GM12878 (cell line): ENCODE measurements around the gene VN1R5. TPM values are rescaled to one million over a fixed set of nuclear protein-coding genes. Genes with fewer than 3 reads are reported as not detected.

Experiments
- ATAC-seq: fragments of 200-7000 bp; cut with Tn5 transposase; 3 replicates; pipeline ENCODE4 v1.9.1; 2020; ENCODE audit warnings: mild to moderate bottlenecking, moderate library complexity
- BruUV-seq: library from RNA; stranded (reverse); fragments of 400-500 nt; replicated peaks from 2 replicates; lab custom pipeline; 2021; lab: Mats Ljungman, UMichigan
- CTCF ChIA-PET: fragments of 300-600 bp; sonication (Branson Sonifier 250); formaldehyde crosslinking; extraction: SDS; loops from one replicate; lab custom pipeline; 2021; ENCODE audit warnings: inconsistent platforms; lab: Yijun Ruan, JAX
- POLR2A ChIA-PET: fragments of 350-600 bp; formaldehyde crosslinking; extraction: SDS; loops from one replicate; lab custom pipeline; 2021; ENCODE audit warnings: inconsistent platforms; lab: Charles Lee
- RAD21 ChIA-PET: fragments of 300-600 bp; sonication (Branson Sonifier 250); formaldehyde crosslinking; loops from one replicate; lab custom pipeline; 2023; ENCODE audit warnings: antibody characterized with exemption; ENCODE audit not compliant: unreplicated experiment; lab: Charles Lee
- SMC1A ChIA-PET: fragments of 300-600 bp; sonication (Branson Sonifier 250); formaldehyde crosslinking; loops from one replicate; lab custom pipeline; 2023; ENCODE audit not compliant: unreplicated experiment, uncharacterized antibody; lab: Charles Lee
- DNase-seq: peaks from one replicate; pipeline ENCODE4 v3.0.0-alpha.2; 2011; ENCODE audit warnings: low read depth, low spot score
- FAIRE-seq: peaks from 3 replicates; lab custom pipeline; 2011; peaks lifted over from hg19 to GRCh38; lab: Jason Lieb, UNC
- H2AFZ ChIP-seq: 2 replicates; pipeline ENCODE4 v1.6.0; 2011; ENCODE audit warnings: low read depth, low read length, control low read depth; ENCODE audit not compliant: control insufficient read depth
- H3K27ac ChIP-seq: 2 replicates; pipeline ENCODE4 v1.5.1; 2011; ENCODE audit warnings: control low read depth; ENCODE audit not compliant: control insufficient read depth, insufficient read depth
- H3K27me3 ChIP-seq, 2 experiments: replicated peaks in 1 of 2; 2 replicates each; pipeline versions ENCODE4 v1.6.0 to v1.6.1; 2011; ENCODE audit warnings: low read length in 1 of 2; ENCODE audit not compliant: control insufficient read depth in 2 of 2, insufficient read depth in 2 of 2
- H3K36me3 ChIP-seq, 2 experiments: 2 replicates each; pipeline ENCODE4 v1.5.1; 2011; ENCODE audit warnings: low read length in 1 of 2; ENCODE audit not compliant: control insufficient read depth in 2 of 2, insufficient read depth in 2 of 2
- H3K4me1 ChIP-seq: 2 replicates; pipeline ENCODE4 v1.6.1; 2011; ENCODE audit warnings: mild to moderate bottlenecking, low read length, moderate library complexity, mixed read lengths; ENCODE audit not compliant: control insufficient read depth, insufficient read depth
- H3K4me2 ChIP-seq: 2 replicates; pipeline ENCODE4 v1.6.0; 2011; ENCODE audit warnings: control low read depth; ENCODE audit not compliant: control insufficient read depth, insufficient read depth
- H3K4me3 ChIP-seq: fragments of 200-600 bp; sonication (generic); 2 replicates; pipeline ENCODE4 v1.5.1; 2016
- H3K79me2 ChIP-seq: 2 replicates; pipeline ENCODE4 v1.6.0; 2011; ENCODE audit warnings: low read length; ENCODE audit not compliant: control insufficient read depth, insufficient read depth
- H3K9ac ChIP-seq: 2 replicates; pipeline ENCODE4 v1.8.0; 2011; ENCODE audit warnings: low read length, control low read depth, mixed read lengths; ENCODE audit not compliant: control insufficient read depth, insufficient read depth
- H3K9me3 ChIP-seq: replicated peaks from 3 replicates; pipeline ENCODE4 v1.5.1; 2011; ENCODE audit warnings: mild to moderate bottlenecking, low read length; ENCODE audit not compliant: control insufficient read depth, insufficient read depth
- H4K20me1 ChIP-seq: 2 replicates; pipeline ENCODE4 v1.6.0; 2011; ENCODE audit not compliant: control insufficient read depth, insufficient read depth
- CHD1 ChIP-seq: IDR thresholded peaks from 2 replicates; pipeline ENCODE4 v1.6.1; 2012; ENCODE audit warnings: low read depth, low read length, improper control_type of control experiment
- CHD2 ChIP-seq: IDR thresholded peaks from 2 replicates; pipeline ENCODE4 v1.6.1; 2011; ENCODE audit warnings: low read depth, low read length, improper control_type of control experiment, borderline replicate concordance
- EGR1 ChIP-seq, 2 experiments: IDR thresholded peaks; 1 replicate in 1 of 2; 2 replicates in 1 of 2; pipeline ENCODE4 v1.6.1; 2011 to 2012; ENCODE audit warnings: low read depth in 2 of 2, low read length in 2 of 2, borderline replicate concordance in 1 of 2, mild to moderate bottlenecking in 1 of 2, moderate library complexity in 1 of 2
- ETV6 ChIP-seq, 2 experiments: fragments of 450-650 bp in 1 of 2; IDR thresholded peaks in 1 of 2; conservative IDR thresholded peaks in 1 of 2; 2 replicates each; pipeline ENCODE4 v1.6.1; 2014; ENCODE audit warnings: antibody characterized with exemption in 1 of 2, borderline replicate concordance in 1 of 2, low read depth in 1 of 2, mild to moderate bottlenecking in 1 of 2, moderate library complexity in 1 of 2
- FOXK2 ChIP-seq: fragments of 450-650 bp; IDR thresholded peaks from 2 replicates; pipeline ENCODE4 v1.6.1; 2017; ENCODE audit warnings: mild to moderate bottlenecking, moderate library complexity
- NFXL1 ChIP-seq: fragments of 450-650 bp; IDR thresholded peaks from 2 replicates; pipeline ENCODE4 v1.6.1; 2017; ENCODE audit warnings: antibody characterized with exemption, mild to moderate bottlenecking, borderline replicate concordance
- SRF ChIP-seq, 2 experiments: IDR thresholded peaks; 2 replicates each; pipeline ENCODE4 v1.6.1; 2011; ENCODE audit warnings: low read depth in 2 of 2, low read length in 2 of 2, mild to moderate bottlenecking in 1 of 2, moderate library complexity in 1 of 2
- STAT3 ChIP-seq: IDR thresholded peaks from 2 replicates; pipeline ENCODE4 v1.6.1; 2011; ENCODE audit warnings: low read depth, low read length, improper control_type of control experiment
- YY1 ChIP-seq: IDR thresholded peaks from 2 replicates; pipeline ENCODE4 v1.6.1; 2011; ENCODE audit warnings: low read depth, mild to moderate bottlenecking, low read length
- WGBS: methylation state at CpG from one replicate; pipeline ENCODE4 v1.1.6; 2016; ENCODE audit warnings: low lambda C conversion rate; ENCODE audit not compliant: insufficient replicate concordance, insufficient coverage; ENCODE audit errors: missing lambda C conversion rate; 5-methylcytosine and 5-hydroxymethylcytosine counted together
- in situ Hi-C: fragments of 300-500 bp; cut with MboI; formaldehyde crosslinking; loops from 9 replicates; pipeline ENCODE4 v1.14.3; 2018; ENCODE audit warnings: mixed read lengths
- intact Hi-C: fragments of 100-400 bp; cut with micrococcal nuclease; formaldehyde crosslinking; loops from one replicate; pipeline ENCODE4 v1.14.2; 2022; ENCODE audit not compliant: unreplicated experiment
- polyA plus RNA-seq, 11 experiments: library from polyadenylated mRNA; depleted of rRNA in 4 of 11; unstranded in 6 of 11; stranded (reverse) in 5 of 11; fragments of >200 nt; fragmentation: Nextera tagmentation in 4 of 11; fragmentation: Illumina TruSeq in 1 of 11; extraction: Ambion mirVana in 4 of 11; extraction: Trizol in 1 of 11; gene quantifications; 1 replicate in 1 of 11; 2 replicates in 10 of 11; pipeline versions ENCODE4 v1.2.1 to v1.2.3, GENCODE V29; 2011 to 2016; ENCODE audit warnings: inconsistent platforms in 2 of 11, missing spikeins in 2 of 11, low read depth in 1 of 11
- total RNA-seq, 4 experiments: library from RNA; depleted of rRNA in 3 of 4; stranded (reverse); fragments of >200 nt in 3 of 4; fragmentation: Illumina TruSeq in 1 of 4; extraction: Trizol in 1 of 4; gene quantifications; 2 replicates each; pipeline versions ENCODE4 v1.2.1 to v1.2.3, GENCODE V29; 2013 to 2021

VN1R5 gene
- total and polyA plus RNA-seq, 10 of the 15 experiments (the other 5 are each of a cell fraction or from before 2014, with no cell fraction given), result not detected

DNA sequence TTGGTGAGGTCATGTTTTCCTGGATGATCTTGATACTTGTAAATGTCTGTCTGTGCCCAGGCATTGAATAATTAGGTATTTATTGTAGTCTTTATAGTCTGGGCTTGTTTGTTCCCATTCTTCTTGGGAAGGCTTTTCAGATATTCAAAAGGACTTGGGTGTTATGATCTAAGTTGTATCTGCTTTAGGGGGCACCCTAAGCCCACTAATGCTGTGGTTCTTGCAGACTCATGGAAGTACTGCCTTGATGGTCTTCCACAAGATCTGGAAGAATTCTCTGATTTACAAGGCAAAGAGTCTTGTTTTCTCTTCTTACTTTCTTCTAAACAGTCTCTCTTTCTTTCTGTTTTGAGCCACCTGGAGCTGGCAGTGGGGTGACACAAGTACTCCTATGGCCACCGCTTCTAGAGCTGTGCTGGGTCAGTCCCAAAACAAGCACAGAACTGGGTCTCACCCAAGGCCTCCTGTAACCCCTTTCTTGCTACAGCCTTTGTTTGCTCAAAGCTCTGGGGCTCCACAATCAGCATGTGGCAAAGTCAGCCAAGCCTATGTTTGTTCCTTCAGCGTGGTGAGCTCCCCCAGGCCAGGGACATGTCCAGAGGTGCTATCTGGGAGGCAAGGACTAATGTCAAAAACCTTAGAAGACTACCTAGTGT is 12.6 kb downstream of the VN1R5 start:
- H3K36me3 ChIP-seq, result no peaks in the 10 kb centered on the region
- POLR2A ChIA-PET, result no interaction called here
- BruUV-seq, result no TSS peak
- no peaks in the 10 kb centered on the region for H3K79me2 ChIP-seq
- in situ Hi-C loops, result no loop called here
- DNase-seq, result no peak
- no peak overlapping the region for H3K27ac ChIP-seq
- H3K4me2 ChIP-seq, result no peak overlapping the region
- no peaks in the 10 kb centered on the region for H3K27me3 ChIP-seq
- intact Hi-C loops, result no loop called here
- RAD21 ChIA-PET, result no interaction called here
- TF ChIP-seq NFXL1 (no peak), CHD2 (no peak), STAT3 (no peak), YY1 (no peak), SRF (IDR thresholded peaks at IDR 0.05; ENCODE audit: low read depth in 2 of 2, low read length in 2 of 2) (no peak), FOXK2 (no peak), CHD1 (no peak), EGR1 (IDR thresholded peaks at IDR 0.05; ENCODE audit: borderline replicate concordance in 1 of 2, low read depth in 2 of 2, low read length in 2 of 2) (no peak), ETV6 (conservative IDR thresholded peaks at IDR 0.05 in 1 of 2, IDR thresholded peaks at IDR 0.05 in 1 of 2; ENCODE audit: borderline replicate concordance in 1 of 2, low read depth in 1 of 2) (no peak)
- no peak overlapping the region for H3K9ac ChIP-seq
- SMC1A ChIA-PET, result no interaction called here
- H3K9me3 ChIP-seq, result no peaks in the 10 kb centered on the region; the same call in 2 of the 3 replicates
- no peak for FAIRE-seq
- no peaks in the 10 kb centered on the region for H3K4me1 ChIP-seq
- no peak for ATAC-seq
- no peak overlapping the region for H2AFZ ChIP-seq
- 0% methylated on average over 2 of the region's 2 CpGs for WGBS
- H4K20me1 ChIP-seq, result no peaks in the 10 kb centered on the region
- H3K4me3 ChIP-seq, result no peak overlapping the region
- CTCF ChIA-PET, result interaction anchor here (1.2 kb wide), 1 partner anchor 218 kb away, joined by 3 read pairs; no protein-coding TSS in a partner anchor
